H9 (cell line): Measurements from ENCODE around the gene HEYL. TPM values are rescaled to one million over a fixed set of nuclear protein-coding genes. Genes with fewer than 3 reads are reported as not detected.
"Not testable (repeated sequence)": the region's sequence is repeated elsewhere in the genome, so short reads cannot be mapped to it uniquely, and the experiment has no call there.

Experiments used
- DNase-seq: peaks from one replicate; pipeline ENCODE4 v3.0.0-alpha.2; 2017
- H2AFZ ChIP-seq: one replicate; pipeline ENCODE4 v1.6.1; 2013; ENCODE audit warnings: mild to moderate bottlenecking, low read length, control low read depth, moderate library complexity
- H2AK5ac ChIP-seq: 2 replicates; pipeline ENCODE4 v1.6.1; 2013; ENCODE audit warnings: low read length, control low read depth, mixed read lengths; ENCODE audit not compliant: insufficient read length
- H2BK120ac ChIP-seq: one replicate; pipeline ENCODE4 v1.6.1; 2013; ENCODE audit warnings: low read depth, mild to moderate bottlenecking, low read length, control low read depth, inconsistent platforms; ENCODE audit not compliant: poor library complexity, severe bottlenecking
- H2BK12ac ChIP-seq: 2 replicates; pipeline ENCODE4 v1.6.1; 2013; ENCODE audit warnings: low read length, control low read depth, mixed read lengths, low read depth; ENCODE audit not compliant: insufficient read length
- H2BK15ac ChIP-seq: 2 replicates; pipeline ENCODE4 v1.6.1; 2013; ENCODE audit warnings: low read depth, low read length, control low read depth
- H2BK20ac ChIP-seq: one replicate; pipeline ENCODE4 v1.6.1; 2013; ENCODE audit warnings: low read depth, mild to moderate bottlenecking, low read length, control low read depth, inconsistent platforms; ENCODE audit not compliant: poor library complexity, severe bottlenecking
- H2BK5ac ChIP-seq: 2 replicates; pipeline ENCODE4 v1.6.1; 2013; ENCODE audit warnings: low read length, control low read depth, mixed read lengths; ENCODE audit not compliant: insufficient read length
- H3K14ac ChIP-seq: 2 replicates; pipeline ENCODE4 v1.6.1; 2013; ENCODE audit warnings: low read length, control low read depth; ENCODE audit not compliant: insufficient read depth
- H3K18ac ChIP-seq: 2 replicates; pipeline ENCODE4 v1.6.1; 2013; ENCODE audit warnings: low read depth, mild to moderate bottlenecking, mixed read lengths, low read length, control low read depth; ENCODE audit not compliant: insufficient read length
- H3K23ac ChIP-seq: 2 replicates; pipeline ENCODE4 v1.6.1; 2013; ENCODE audit warnings: low read length, control low read depth, mixed read lengths, low read depth; ENCODE audit not compliant: insufficient read length
- H3K23me2 ChIP-seq: 2 replicates; pipeline ENCODE4 v1.6.1; 2013; ENCODE audit warnings: low read depth, mild to moderate bottlenecking, mixed read lengths, low read length, control low read depth; ENCODE audit not compliant: insufficient read length, poor library complexity, severe bottlenecking
- H3K27ac ChIP-seq: 2 replicates; pipeline ENCODE4 v1.5.1; 2013; ENCODE audit warnings: low read length, control low read depth, mixed read lengths, low read depth; ENCODE audit not compliant: insufficient read length
- H3K27me3 ChIP-seq: 2 replicates; pipeline ENCODE4 v1.6.1; 2013; ENCODE audit warnings: low read length, control low read depth, inconsistent platforms; ENCODE audit not compliant: insufficient read depth
- H3K4ac ChIP-seq: 2 replicates; pipeline ENCODE4 v1.6.1; 2013; ENCODE audit warnings: low read depth, mild to moderate bottlenecking, control low read depth, inconsistent platforms, low read length, moderate library complexity
- H3K4me1 ChIP-seq: 2 replicates; pipeline ENCODE4 v1.6.1; 2013; ENCODE audit warnings: low read length, control low read depth, inconsistent platforms; ENCODE audit not compliant: insufficient read depth
- H3K4me2 ChIP-seq: 2 replicates; pipeline ENCODE4 v1.6.1; 2013; ENCODE audit warnings: low read length, control low read depth, mixed read lengths; ENCODE audit not compliant: insufficient read length, insufficient read depth
- H3K56ac ChIP-seq: 2 replicates; pipeline ENCODE4 v1.6.1; 2013; ENCODE audit warnings: low read depth, mild to moderate bottlenecking, mixed read lengths, low read length, control low read depth; ENCODE audit not compliant: insufficient read length
- H3K79me1 ChIP-seq: 2 replicates; pipeline ENCODE4 v1.6.1; 2013; ENCODE audit warnings: low read depth, mild to moderate bottlenecking, moderate library complexity, low read length, control low read depth, inconsistent platforms; ENCODE audit not compliant: insufficient read depth, poor library complexity, severe bottlenecking
- H3K79me2 ChIP-seq: 2 replicates; pipeline ENCODE4 v1.6.1; 2013; ENCODE audit warnings: low read length, control low read depth, inconsistent platforms; ENCODE audit not compliant: insufficient read depth
- H3K9ac ChIP-seq: 2 replicates; pipeline ENCODE4 v1.6.1; 2013; ENCODE audit warnings: low read length, control low read depth, mixed read lengths; ENCODE audit not compliant: insufficient read length; ENCODE audit errors: extremely low read depth
- H3K9me3 ChIP-seq: one replicate; pipeline ENCODE4 v1.6.1; 2013; ENCODE audit warnings: low read depth, low read length, inconsistent platforms; ENCODE audit not compliant: control insufficient read depth
- H3T11ph ChIP-seq: one replicate; pipeline ENCODE4 v1.6.1; 2013; ENCODE audit warnings: mild to moderate bottlenecking, low read length, control low read depth, inconsistent platforms
- H4K20me1 ChIP-seq: one replicate; pipeline ENCODE4 v1.6.1; 2013; ENCODE audit not compliant: control insufficient read depth, insufficient read length, insufficient read depth
- H4K5ac ChIP-seq: 2 replicates; pipeline ENCODE4 v1.6.1; 2013; ENCODE audit warnings: low read depth, mild to moderate bottlenecking, mixed read lengths, low read length, control low read depth; ENCODE audit not compliant: insufficient read length
- H4K8ac ChIP-seq: replicated peaks from 2 replicates; pipeline ENCODE4 v1.6.1; 2013; ENCODE audit warnings: low read length, control low read depth, mixed read lengths, low read depth; ENCODE audit not compliant: insufficient read length
- H4K91ac ChIP-seq: 2 replicates; pipeline ENCODE4 v1.6.1; 2013; ENCODE audit warnings: low read depth, mild to moderate bottlenecking, moderate library complexity, mixed read lengths, low read length, control low read depth; ENCODE audit not compliant: insufficient read length
- H3K27ac Mint-ChIP-seq, 3 experiments: 2 replicates in 2 of 3; 3 replicates in 1 of 3; pipeline ENCODE4 v1.8.0; 2020 to 2021; ENCODE audit warnings: mixed read lengths in 3 of 3, mild to moderate bottlenecking in 1 of 3, moderate library complexity in 1 of 3
- H3K27me3 Mint-ChIP-seq: 2 replicates; pipeline ENCODE4 v1.8.0; 2021; ENCODE audit warnings: low read depth, mild to moderate bottlenecking, moderate library complexity, mixed read lengths
- H3K36me3 Mint-ChIP-seq, 3 experiments: 2 replicates in 2 of 3; 3 replicates in 1 of 3; pipeline ENCODE4 v1.8.0; 2020 to 2021; ENCODE audit warnings: low read depth in 3 of 3, mixed read lengths in 3 of 3; ENCODE audit not compliant: insufficient read depth in 1 of 3
- H3K4me1 Mint-ChIP-seq, 2 experiments: 2 replicates each; pipeline ENCODE4 v1.8.0; 2020; ENCODE audit warnings: mixed read lengths in 2 of 2
- H3K4me3 Mint-ChIP-seq, 2 experiments: 2 replicates in 1 of 2; 3 replicates in 1 of 2; pipeline ENCODE4 v1.8.0; 2020 to 2021; ENCODE audit warnings: mild to moderate bottlenecking in 2 of 2, mixed read lengths in 2 of 2, moderate library complexity in 1 of 2
- H3K9me3 Mint-ChIP-seq, 2 experiments: 2 replicates in 1 of 2; 3 replicates in 1 of 2; pipeline ENCODE4 v1.8.0; 2020; ENCODE audit warnings: mild to moderate bottlenecking in 2 of 2, mixed read lengths in 2 of 2, moderate library complexity in 1 of 2
- WGBS: extraction: QIAGEN DNeasy Blood & Tissue Kit; methylation state at CpG from one replicate; pipeline ENCODE4 v1.1.7; 2013; ENCODE audit warnings: missing lambda C conversion rate, low lambda C conversion rate, mixed read lengths; ENCODE audit not compliant: insufficient read length; ENCODE audit errors: extremely low coverage; 5-methylcytosine and 5-hydroxymethylcytosine counted together
- total RNA-seq: library from RNA; stranded (reverse); gene quantifications from 2 replicates; pipeline ENCODE4 v1.2.1, GENCODE V29; 2021

Gene HEYL
- total RNA-seq, 1 experiment from 2014 or later = 1.9 TPM

DNA sequence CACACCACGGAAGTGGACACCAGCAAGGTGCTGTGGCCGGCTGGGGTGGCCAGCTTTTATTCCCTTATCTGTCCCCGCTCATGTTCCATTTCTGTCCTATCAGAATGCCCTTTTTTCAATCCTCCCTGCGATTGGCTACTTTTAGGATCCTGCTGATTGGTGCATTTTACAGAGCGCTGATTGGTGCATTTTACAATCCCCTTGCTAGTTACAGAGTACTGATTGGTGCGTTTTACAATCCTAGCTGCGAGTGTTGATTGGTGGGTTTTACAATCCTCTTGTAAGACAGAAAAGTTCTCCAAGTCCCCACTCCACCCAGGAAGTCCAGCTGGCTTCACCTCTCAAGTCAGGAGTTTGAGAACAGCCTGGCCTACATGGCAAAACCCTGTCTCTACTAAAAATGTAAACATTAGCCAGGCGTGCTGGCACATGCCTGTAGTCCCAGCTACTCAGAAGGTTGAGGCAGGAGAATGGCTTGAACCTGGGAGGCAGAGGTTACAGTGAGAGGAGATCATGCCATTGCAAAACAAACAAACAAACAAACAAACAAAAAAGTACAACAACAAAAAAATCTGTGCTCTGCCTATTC lies 37.7 kb downstream of the HEYL start:
- no CpG with 5 or more reads among the region's 8 CpGs for WGBS

More for the DNA sequence above, 37.7 kb downstream of the HEYL start:
- H2AK5ac ChIP-seq, H3K4me1 ChIP-seq, H3K4ac ChIP-seq, H3K4me3 Mint-ChIP-seq, H3K56ac ChIP-seq, H2AFZ ChIP-seq, H4K20me1 ChIP-seq, H2BK15ac ChIP-seq, H4K91ac ChIP-seq, H3K9me3 ChIP-seq, H3K9me3 Mint-ChIP-seq, H3K23ac ChIP-seq, H4K5ac ChIP-seq, H4K8ac ChIP-seq, H3K14ac ChIP-seq, H3K27ac Mint-ChIP-seq, H3K4me2 ChIP-seq, H3K18ac ChIP-seq, H3K27me3 ChIP-seq, H3K27ac ChIP-seq, H3K9ac ChIP-seq, H2BK120ac ChIP-seq, H3K36me3 Mint-ChIP-seq, H3K4me1 Mint-ChIP-seq, H3K23me2 ChIP-seq, H2BK5ac ChIP-seq, H3K79me2 ChIP-seq, H2BK12ac ChIP-seq, H3T11ph ChIP-seq, H2BK20ac ChIP-seq, DNase-seq, H3K79me1 ChIP-seq: not testable (repeated sequence)
- H3K27me3 Mint-ChIP-seq = peaks cover 75% of the 10 kb centered on the region
